ENCODE results near the gene DENND11.

Gene DENND11

DNA sequence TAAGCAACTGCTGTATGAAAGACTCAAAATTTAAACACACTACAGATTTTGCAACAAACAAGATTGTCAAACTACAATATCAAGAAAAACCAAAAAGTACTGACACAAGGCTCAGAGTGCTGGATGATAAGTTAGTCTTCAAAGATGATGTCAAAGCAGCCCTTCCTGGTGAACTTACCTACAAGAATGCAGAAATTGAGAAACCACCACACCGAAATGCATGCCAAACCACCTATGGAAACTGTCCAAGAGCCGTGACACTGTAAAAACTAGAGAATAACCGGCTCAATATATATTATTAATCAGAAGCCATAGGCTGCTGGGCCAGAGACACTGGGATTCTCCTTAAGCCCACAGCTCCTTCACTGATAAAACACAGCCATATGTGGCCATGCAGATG is 25.3 kb downstream of the DENND11 start:
- DNase-seq, result no peak

DNA sequence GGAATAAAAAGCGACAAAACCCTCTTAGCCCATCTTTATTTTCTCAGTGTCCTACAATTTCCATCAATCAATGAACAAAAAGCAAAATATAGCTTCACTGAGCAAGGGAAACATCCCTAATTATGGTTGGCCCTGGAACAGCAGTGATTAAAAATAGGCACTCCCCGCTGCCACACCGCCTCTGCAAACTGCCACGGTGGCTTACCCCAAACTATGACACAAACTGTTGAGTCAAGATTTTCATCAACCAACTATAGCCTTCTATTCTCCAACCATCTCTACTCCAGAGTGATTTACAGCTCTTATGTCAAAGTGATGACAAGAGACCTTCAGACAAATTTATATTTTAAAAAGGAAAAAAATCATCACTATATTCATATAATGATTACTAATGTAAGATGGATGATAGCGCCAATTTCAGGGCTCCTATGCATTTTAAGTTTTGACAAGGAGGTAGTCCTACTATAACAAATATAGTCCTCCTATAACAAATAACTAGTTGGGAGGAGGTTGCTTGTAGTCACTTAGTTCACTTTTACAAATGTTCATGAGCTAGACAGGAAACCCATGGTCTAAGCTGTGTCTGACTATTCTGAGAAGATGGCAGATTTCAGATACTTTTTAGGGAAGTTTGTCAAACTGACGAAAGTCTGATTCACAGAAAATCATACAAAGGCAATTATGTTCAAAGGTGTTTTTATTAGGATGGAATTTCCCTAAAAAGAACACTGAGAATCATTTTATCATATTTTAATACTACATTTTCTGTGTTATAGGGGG is 26.3 kb downstream of the DENND11 start:
- peak in 1 of 5 experiments; percentile 21 for DNase-seq

DNA sequence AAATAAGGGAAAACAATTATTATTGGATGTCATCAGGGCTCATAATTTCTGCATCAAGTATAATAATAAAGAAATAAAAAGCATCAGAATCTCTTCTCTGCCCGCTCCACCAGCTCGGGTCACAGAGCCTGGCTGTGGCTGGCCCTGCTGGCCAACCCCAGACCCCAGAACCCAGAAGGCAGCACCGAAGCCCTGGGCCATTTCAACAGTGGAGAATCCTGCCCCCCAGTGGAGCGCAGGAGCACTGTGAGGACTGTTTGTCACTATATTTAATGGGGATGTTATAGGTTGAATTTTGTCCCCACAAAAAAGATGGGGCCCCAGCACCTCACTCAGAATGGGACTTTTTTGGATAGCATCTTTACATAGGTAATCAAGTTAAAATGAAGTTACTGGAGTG is 27.3 kb downstream of the DENND11 start:
- no peak for DNase-seq

DNA sequence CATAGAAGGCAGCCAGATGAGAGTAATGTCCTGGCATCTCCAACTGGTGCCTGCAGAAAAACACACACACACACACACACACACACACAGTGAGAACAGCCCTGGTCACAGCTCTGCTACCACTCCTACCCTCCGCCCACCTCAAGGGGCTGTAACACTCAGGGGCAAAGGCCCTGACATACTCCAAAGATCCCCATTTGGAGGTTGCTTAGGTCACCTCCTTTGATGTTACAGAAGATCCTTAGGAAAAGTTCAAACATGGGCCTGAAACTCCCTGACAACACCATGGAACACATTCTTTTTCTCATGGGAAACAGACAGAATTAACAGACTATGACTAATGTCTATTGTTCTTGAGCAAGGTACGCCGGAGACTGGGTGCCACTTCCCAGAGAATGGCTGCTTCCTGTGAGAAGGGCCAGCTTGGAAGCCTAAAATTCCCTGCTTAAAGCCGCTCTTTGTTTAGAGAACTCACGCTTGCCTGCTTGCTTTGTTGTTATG is 27.7 kb downstream of the DENND11 start:
- DNase-seq, result no peak

DNA sequence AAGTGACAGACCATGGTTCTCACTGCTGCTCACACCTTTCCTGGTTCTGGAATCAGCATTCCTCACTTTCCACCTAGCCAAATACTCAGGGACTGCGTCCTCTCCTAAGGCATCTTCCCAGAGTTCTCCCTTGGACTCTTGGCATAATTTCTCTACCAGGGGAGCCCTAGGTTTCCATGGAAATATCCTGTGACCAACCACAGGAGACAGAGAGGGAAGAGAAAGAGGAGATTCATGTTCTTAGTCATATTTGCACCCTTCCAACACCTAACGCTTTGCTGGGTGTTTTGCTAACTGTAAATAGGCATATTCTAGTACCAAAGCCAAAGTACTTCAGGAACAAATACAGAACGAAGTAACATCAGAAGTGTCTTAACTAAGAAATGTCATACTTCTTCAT is 28.6 kb downstream of the DENND11 start:
- DNase-seq, result no peak

DNA sequence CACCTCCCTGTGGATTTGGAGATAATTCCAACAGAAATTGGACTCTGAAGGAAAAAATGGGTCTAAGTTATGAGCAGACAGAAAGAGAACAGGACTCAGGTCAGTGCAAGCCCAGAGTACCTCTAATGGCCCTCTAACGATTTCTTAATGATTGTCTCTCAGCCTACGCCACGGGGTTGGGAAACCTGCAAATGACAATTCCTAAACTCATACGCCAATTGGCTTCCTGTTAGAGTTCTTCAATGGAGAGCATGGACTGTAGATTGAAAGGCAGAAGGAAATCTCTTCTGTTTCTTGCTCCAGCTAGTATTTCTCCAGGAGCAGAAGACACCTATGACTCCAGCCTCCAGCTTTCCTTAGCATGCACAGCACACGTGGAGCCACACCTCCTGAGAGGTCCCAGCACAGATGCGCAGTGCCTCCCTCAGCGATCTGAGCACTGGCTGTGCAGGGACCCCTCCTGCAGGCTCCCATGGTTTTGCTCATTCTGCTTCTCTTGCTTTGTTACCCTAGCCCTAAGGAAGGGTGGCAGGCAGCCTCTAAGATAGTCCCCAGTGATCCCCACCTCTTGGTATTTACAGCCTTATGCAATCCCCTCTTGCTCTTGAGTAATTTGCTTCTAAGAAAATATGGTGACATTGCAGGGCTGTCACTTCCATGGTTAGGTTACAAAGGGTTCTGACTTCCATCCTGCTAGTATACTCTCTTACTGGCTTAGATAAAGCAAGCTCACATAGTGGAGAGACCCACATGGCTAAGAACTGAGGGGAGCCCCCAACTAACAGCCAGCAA is 30.1 kb downstream of the DENND11 start:
- no peak for DNase-seq

DNA sequence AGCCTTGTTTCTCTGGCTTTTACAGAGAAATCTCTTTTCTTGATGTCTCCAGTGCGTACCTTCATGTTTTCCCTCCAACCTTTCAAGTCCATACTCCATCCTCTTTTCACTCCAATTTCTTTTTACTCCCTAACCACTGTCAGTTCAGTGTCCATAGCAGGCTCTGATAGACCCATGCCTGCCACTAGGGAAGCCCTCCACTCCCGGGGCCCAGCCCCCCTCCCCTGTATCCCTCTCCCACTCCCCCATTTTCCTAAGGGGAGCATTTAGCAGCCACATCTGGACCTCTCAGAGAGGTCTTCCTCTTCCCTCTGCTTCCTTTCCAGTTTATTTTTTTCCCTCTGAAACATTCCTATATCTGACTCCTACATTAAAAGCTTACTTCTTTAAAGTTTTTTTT is 33.1 kb downstream of the DENND11 start:
- no peak for DNase-seq

DNA sequence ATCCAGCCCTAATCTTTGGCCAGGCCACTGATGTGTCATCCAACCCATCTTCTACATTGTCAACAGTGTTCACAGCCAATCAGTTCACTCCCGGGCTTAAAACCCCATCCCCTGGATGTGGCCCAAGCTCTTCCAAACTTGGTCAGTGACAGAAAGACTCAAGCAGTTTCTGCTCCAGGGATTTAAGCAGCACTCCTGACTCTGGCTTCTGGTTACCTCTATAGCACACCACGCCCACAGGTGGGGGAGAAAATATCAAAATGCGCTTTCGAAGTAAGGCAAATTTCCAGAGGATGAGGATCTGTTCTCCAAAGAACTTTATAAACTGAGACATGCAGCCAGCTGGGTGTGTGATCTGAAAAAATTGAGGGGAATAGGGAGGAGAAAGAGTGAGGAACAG is 35.9 kb downstream of the DENND11 start:
- DNase-seq, result no peak

DNA sequence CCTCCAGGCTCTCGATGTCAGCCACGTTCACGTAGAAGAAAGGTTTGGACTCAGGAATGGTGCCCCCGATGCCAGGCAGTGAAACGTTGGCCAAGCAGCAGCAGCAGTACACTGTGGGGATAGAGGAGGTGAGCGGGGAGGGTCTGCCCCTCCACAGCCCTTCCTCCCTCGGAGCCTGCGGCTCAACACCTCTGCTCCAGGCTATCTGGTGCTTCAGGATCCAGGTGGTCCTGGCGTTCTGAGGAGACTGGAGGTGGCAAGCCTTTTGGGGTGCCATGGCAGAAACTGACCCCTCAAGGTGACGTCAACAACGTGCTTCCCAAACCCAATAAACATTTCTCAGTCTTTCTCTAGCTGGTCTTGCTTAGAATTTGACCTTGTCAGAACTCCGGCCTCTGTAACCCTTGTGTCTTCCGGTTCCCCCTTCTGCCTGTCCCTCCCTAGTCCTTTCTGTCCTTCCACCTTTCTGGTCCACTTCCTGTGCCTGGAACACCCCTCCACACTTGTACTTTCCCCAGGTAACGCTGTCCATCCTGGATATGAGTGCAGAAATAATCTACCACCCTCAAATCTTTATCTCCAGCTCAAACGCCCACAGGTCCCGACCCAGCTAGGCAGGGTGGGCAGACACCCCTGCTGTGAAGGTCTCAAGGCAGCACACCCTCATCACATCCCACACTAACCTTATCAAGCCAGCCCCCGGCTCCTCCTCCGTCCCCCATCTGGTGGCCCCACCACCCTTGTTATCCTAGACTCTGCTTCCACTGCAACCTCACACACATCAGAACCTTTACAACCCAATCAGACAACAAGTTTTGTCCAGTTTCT is 36.5 kb downstream of the DENND11 start:
- DNase-seq, result no peak

DNA sequence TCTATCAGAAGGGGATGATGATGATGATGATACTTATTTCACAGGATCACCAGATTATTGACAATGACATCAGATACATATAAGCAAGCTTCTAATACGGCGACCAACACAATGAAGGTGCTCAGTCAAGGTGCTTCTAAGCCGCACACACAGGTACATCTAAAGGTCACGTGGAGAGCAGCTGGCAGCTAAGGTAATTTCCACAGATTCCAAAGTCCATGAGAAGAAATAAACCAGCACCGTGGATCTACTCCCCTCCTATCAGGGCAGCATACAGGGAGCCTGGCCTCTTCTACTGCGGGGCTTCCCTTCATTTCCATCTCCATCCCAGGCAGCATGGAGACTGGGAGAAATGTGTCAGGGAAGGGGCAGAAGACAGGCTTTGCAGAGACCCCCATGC is 37.5 kb downstream of the DENND11 start:
- no peak for DNase-seq

DNA sequence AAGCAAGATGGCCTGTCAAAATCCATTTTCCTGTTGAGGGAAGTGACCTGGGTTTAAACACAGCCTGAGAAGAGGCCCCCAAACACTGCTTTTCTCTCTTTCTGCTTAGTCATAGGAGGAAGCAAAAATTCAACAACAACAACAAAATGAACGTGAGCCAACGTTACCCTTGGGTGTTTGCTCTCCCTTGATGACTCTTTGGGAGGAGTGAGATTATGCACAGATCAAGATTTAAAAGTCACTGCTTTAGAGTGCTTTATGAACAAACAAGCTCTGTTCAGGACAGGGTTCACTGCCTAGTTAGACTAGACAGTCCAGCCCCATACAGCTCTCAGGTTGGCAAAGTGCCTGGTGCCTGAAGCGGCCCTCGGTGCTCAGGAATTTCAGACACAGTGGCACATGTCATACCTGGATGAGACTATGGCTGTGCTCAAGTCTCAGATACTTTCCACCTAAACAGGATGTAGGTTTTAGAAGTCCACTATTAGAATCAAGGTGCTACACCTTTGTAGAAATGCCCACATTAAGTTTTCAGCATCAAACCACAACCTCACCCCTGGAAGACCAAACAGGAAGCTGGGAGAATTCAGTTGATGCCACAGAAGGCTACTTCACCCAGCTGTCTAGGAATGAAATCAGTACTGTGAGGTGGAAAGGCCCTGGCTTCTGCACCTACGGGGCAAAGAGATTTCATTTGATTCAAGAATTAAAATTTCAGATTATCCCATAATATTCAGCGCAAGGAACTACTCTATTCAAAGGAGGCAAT is 38.7 kb downstream of the DENND11 start:
- peak in 1 of 5 experiments; percentile 9 for DNase-seq

DNA sequence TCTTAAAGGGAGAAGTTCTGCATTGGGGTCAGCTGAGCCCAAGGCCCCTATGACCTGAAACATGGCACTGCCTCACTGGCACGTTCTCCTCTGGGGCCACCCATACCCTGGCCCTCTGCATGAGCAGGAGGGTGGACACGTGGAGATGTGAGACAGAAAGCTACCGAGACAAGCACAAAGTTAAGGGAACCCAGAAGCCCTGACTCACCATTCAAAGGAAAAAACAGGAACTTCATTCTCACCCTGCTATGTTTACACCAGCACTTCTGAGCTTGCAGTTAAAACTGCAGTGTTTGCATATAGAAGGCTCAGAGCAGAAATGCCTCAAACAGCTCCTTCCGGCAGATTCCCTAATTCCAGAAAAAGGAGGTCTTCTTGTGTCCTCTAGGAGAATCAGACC is 41.7 kb downstream of the DENND11 start:
- no peak for DNase-seq

DNA sequence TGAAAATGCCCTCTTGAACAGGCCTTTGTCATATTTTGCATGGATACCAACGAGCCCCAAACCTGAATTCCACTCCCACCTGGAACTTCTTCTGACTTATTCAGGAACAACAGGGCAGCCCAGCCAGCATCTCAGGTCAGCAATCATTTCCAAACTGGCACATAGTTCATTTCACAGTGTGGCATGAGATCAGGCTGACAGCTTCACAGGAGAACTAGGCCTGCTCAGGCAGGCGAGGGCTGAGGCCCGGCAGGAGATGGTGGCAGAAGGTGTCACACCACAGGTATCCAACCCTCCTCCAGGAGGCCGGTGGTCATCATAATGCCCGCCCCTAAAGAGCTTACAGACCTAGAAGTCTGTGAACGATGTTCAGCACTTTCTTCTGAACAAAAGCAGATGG is 42.5 kb downstream of the DENND11 start:
- no peak for DNase-seq

DNA sequence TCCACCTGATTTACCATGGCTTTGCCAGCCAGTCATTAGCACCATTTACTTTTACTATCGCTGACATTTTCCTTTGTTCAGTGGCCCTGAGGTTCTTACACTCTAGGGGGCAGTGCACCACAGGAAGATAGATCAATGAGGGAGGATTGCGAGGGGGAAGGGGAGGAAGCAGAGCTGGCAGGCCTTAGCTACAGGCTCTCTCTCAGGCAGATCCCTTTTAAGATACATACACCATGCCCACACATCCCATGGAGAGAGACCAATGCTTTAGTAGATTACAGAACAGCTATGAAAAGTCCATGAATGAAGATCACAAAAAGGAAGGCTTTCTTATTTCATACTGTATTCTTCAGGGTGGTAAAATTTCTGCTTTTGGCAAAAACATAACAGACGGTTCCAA is 47.4 kb downstream of the DENND11 start:
- peak in 4 of 5 experiments; percentile 13 to 84 (median 34) for DNase-seq

DNA sequence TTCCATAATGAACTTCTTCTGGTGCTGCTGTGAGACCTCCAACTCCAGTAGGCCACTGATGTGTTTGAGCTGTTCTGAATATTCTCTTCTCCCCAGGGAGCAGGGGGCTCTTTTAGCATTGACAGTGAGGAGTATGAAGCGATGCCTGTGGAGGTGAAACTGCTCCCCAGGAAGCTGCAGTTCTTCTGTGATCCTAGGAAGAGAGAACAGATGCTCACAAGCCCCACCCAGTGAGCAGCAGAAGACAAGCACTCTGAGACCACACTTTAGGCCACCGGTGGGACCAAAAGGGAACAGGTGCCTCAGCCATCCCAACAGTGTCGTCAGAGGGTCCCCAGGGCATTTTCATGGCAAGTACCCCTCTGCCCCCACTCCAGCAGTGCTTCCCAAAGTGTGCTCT is 49.3 kb downstream of the DENND11 start:
- no peak for DNase-seq

Measured in T-helper 2 cell (primary cell).